T-helper 1 cell treated with Interleukin-12 subunit alpha and Interleukin-12 subunit beta and Interleukin-4 antibody, amounts not matched to agents 30 ng/mL and 1 ng/mL, for 36 hours (primary cell): ENCODE measurements around the gene WFDC9. TPM values are rescaled to one million over a fixed set of nuclear protein-coding genes. Genes with fewer than 3 reads are reported as not detected.
"Not testable (repeated sequence)": the region's sequence is repeated elsewhere in the genome, so short reads cannot be mapped to it uniquely, and the experiment has no call there.

Experiments
- intact Hi-C: fragments of 100-400 bp; cut with micrococcal nuclease; formaldehyde crosslinking; loops from one replicate; pipeline ENCODE4 v1.15.1; 2024
- total RNA-seq: library from RNA; stranded (reverse); gene quantifications from 2 replicates; pipeline ENCODE4 v1.2.3, GENCODE V29; 2022

WFDC9 gene
- total RNA-seq = not detected in 2 replicates

DNA sequence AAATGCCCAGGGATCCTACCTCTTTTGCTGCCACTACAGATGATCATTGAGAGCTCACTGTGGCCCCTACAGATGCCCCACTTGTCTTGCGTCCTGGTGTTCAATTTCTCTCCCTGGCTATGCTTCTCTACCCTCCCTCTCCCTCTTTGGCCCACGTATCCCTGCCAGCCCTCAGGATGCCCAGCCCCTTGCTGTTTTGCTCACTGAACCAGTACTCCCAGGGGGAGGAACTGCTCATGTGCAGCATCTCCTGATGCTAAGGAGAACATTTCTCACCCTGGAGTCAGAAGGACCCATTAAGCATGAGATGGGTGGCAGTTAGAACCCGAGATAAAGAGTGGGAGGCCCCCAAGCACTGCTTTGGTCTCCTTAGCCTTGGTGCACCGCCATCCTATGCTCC, at the start of gene WFDC9:
TSS of gene WFDC9 (minus strand) at position 101 of the 400 bp plus-strand sequence. CDS start 21,103 bp downstream, outside the sequence.
- intact Hi-C loops = no loop called here

DNA sequence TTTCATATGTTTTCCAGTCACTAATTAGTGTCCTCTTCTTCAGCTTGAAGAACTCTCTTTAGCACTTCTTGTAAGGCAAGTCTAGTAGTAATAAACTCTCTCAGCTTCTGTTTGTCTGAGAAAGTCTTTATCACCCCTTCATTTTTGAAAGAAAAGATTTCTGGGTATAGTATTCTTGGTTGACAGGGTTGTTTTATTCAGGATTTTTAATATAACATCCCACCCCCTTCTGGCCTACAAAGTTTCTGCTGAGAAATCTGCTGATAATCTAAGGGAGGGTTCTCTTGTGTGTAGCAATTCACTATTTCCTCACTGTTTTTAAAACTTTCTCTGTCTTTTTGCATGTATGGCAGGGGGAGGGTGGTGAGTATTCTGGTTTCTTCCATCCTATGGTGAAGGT, 48.6 kb upstream of the WFDC9 start:
- intact Hi-C loops = no loop called here

DNA sequence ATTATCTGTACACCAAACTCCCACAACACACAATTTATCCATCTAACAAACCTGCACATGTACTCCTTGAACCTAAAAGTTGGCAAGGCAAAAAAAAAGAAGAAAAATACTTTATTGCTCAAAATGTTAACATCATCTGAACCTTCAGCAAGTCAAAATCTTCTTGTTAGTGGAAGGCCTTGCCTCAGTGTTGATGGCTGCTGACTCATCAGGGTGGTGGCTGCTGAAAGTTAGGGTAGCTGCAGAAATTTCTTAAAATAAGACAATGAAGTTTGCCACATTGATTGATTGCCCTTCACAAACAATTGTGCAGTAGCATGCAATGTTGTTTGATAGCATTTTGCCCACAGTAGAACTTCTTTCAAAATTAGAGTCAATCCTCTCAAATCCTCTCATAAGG, 41.7 kb upstream of the WFDC9 start:
- intact Hi-C loops = no loop called here

DNA sequence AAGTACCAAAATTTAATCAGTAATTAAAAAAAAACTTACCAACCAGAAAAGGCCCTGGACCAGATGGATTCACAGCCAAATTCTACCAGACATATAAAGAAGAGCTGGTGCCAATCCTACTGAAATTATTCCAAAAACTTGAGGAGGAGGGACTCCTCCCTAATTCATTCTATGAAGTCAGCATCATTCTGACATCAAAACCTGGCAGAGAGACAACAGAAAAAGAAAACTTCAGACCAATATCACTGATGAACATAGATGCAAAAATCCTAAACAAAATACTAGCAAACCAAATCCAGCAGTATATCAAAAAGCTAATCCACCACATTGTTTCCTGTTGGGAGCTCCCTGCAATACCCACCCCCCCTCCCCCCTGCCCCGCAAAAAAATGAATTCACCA, 39.1 kb upstream of the WFDC9 start, which contains the start of gene WFDC11:
TSS of gene WFDC11 (minus strand) at position 101 of the 400 bp plus-strand sequence. CDS start 19,639 bp downstream, outside the sequence.
- intact Hi-C loops = no loop called here

DNA sequence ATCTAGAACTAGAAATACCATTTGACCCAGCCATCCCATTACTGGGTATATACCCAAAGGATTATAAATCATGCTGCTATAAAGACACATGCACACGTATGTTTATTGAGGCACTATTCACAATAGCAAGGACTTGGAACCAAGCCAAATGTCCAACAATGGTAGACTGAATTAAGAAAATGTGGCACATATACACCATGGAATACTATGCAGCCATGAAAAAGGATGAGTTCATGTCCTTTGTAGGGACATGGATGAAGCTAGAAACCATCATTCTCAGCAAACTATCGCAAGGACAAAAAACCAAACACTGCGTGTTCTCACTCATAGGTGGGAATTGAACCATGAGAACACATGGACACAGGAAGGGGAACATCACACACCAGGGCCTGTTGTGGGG, 26.0 kb upstream of the WFDC9 start:
- intact Hi-C loops = not testable (repeated sequence)

DNA sequence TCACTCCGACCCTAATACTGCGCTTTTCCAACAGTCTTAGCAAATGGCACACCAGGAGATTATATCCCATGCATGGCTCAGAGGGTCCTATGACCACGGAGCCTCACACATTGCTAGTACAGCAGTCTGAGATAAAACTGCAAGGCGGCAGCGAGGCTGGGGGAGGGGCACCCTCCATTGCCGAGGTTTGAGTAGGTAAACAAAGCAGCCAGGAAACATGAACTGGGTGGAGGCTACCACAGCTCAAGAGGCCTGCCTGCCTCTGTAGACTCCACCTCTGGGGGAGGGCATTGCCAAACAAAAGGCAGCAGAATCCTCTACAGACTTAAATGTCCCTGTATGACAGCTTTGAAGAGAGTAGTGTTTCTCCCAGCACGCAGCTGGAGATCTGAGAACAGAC, 20.6 kb upstream of the WFDC9 start:
- intact Hi-C loops = not testable (repeated sequence)

DNA sequence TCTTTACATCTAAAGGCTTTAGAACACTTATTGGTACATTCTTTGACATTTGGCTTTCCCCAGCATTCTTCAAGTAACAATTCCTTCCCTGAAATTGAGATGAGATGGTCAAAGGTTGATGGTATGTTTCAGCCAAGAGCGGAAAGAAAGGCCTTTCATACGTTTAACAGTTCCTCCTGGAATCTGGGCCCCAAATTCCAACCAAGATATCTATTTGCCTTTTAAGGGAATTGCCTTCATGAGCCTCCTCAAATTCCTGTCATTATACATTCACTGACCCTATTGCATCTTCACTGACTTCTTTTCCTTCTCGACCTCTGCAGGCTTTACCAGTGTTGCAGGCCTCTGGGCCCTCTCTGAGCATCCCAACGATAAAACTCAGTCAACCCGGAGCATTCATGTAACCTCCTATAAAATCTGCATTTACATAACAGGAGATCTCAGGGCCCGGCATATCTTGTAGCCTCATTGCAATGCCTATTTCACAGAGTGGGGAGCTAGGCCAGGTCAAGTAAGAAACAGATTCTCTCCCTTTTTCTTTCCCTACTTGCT, 18.3 kb upstream of the WFDC9 start:
- intact Hi-C loops = no loop called here

DNA sequence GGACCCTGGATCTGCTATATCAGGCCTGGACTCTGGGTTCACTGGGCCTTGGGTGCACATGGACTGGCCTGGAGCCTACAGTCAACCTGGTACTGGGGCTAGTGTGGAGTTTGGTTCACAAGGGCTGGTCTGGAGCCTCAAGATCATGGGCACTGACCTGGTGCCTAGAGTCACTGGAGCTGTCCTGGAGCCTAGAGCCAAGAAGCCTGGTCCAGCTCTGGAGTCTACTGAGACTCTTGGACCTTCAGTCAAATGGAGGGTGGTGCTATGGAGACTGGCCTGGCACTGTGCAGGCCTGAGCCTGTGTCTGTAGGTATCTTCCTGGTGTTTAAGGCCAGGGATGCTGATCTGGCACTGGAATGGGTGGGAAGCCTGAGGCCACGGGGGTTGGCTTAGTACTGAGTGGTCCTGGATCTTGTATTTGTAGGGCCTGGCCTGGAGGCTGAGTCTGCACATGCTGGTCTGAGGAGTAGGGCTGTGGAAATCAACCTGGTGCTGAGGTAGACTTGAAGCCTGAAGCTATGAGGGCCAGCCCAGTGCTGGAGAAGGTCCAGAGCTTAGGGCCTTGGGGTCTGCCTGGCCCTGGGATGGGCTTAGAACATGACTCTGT, 16.5 kb upstream of the WFDC9 start:
- intact Hi-C loops = no loop called here

DNA sequence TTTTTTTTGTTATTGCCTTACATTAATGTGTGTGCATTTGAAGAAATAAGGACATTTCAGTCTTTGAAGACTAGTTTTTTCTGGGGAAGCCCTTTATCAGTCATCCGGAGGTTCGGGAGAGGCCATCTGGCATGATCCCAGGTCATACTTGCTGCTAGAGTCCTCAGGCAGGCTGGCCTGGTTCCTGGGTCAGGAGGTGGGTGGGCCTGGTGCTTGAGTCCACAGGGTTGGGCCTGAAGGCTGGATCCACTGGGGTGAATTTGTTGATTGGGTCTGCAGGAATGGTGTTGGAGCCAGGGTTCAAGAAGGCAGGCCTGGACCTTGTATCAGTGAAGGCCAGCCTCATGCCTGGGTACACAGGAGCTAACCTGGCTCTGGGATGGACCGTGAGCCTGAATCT, 15.8 kb upstream of the WFDC9 start:
- intact Hi-C loops = no loop called here

DNA sequence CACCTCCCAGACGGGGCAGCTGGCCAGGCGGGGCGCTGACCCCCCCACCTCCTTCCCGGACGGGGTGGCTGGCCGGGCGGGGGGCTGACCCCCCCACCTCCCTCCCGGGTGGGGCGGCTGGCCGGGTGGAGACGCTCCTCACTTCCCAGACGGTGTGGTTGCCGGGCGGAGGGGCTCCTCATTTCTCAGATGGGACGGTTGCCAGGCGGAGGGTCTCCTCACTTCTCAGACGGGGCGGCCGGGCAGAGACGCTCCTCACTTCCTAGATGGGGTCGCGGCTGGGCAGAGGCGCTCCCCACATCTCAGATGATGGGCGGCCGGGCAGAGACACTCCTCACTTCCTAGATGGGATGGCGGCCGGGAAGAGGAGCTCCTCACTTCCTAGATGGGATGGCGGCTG, 14.8 kb upstream of the WFDC9 start:
- intact Hi-C loops = not testable (repeated sequence)

DNA sequence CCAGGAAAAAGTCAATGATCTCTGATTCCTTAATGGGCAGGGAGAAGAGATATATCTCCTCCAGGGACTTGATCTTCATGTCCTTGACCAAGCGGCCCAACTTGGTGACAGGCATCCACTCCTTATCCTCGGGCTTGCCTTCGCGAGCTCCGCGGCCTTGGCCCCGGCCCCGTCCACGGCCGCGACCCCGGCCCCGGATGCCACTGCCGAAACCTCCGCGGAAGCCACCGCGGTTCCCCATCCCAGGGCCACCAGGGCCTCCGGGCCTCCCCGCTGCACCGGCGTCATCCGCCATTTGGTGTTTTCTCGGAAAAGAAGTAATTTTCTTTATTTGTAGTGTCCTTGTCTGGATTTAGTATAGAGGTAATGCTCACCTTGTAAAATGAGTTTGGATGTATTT, 10.0 kb upstream of the WFDC9 start:
- intact Hi-C loops = not testable (repeated sequence)

DNA sequence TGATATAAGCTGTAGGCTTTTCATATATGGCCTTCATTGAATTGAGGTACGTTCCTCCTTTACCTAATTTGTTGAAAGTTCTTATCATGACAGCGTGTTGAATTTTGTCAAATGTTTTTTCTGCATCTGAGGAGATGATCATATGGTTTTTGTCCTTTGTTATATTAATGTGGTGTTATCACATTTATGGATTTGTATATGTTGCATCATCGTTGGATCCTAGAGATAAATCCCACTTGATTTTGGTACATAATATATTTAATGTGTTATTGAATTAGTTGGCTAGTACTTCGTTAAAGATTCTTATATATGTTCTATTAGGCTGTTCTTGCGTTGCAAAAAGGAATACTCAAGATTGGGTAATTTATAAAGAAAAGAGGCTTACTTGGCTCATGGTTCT, 8.6 kb upstream of the WFDC9 start:
- intact Hi-C loops = no loop called here

DNA sequence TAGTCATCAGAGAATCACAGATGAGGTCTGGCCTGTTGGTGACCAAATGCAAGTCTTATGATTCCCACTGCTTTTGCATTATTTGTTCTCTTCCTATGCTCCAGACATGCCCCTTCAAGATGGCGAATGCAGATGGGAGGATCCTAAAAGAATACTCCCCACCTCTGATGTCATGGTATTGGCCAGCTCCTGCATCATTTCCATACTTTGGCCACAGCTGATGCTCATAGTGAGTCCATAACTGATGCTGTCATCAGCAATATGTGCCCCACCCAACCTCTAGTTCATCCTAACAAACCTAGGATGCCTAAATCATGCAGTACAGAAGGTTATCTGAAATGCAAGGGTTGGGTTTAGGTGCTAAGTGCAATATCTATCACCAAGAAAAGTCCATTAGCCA, 5.4 kb upstream of the WFDC9 start:
- intact Hi-C loops = no loop called here

DNA sequence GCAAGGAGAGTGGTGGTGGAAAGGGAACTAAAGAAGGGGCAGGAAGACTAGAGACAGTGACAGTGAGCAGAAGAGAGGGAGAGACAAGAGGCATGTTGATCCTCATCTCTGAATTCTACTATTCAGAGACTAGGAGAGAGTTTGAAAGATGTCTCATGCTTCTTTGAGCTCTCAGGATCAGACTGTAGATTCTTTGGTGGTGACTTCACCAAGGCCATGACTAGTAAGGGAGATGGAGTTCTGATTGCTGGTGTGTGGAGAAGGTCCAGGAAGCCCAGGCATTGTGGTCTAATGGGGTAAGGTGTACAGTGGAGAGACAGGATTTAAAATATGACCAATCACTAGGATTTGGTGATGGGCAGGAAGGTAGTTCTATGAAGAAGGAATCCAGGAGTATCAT, 713 bp downstream of the WFDC9 start:
- intact Hi-C loops = no loop called here

DNA sequence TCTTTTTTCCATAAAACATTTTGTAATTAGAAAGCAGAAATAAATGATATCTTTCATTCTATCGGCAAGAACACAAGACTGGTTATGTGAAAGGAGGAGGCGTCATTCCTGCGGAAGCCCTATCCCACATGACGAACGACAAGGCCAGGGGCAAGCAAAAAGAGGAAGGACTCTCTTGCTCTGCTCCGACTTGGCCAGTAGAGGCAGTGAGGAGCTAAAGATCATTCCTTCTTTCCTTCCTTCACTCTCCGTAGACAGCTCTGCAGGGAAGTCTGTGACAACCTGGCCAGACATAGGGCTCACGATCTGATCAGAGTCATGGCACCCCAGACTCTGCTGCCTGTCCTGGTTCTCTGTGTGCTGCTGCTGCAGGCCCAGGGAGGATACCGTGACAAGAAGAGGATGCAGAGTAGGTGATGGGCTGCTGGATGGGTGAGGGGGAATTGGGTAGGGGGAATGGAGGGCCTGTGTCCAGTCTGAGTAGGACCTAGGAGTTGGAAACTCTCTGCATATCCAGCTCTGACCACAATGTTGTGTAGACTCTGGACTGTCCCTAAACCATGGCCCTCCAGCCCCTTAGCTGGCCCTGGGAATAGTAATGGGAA, 1.5 kb downstream of the WFDC9 start, which contains the start of gene WFDC10A:
TSS of gene WFDC10A (plus strand) at position 244 of the 605 bp plus-strand sequence. CDS start at position 319, 75 bp downstream.
- intact Hi-C loops = loop anchor here (1.0 kb wide), 1 partner anchor 142 kb away; no protein-coding TSS in a partner anchor

DNA sequence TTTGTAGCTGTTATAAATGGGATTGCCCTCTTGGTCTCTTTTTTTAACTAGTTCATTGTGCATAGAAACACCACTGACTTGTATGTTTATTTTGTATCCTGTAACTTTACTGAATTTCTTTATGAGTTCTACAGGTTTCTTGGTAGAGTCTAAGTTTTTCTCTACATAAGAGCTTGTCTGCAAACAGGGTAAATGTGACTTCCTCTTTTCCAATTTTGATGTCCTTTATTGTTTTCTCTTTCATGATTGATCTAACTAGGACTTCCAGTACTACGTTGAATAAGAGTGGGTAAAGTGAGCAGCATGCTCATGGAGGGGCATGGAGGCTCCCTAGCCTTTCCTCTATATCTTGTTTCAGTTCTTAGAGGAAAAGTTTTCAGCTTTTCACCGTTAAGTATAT, 4.5 kb downstream of the WFDC9 start:
- intact Hi-C loops = no loop called here

DNA sequence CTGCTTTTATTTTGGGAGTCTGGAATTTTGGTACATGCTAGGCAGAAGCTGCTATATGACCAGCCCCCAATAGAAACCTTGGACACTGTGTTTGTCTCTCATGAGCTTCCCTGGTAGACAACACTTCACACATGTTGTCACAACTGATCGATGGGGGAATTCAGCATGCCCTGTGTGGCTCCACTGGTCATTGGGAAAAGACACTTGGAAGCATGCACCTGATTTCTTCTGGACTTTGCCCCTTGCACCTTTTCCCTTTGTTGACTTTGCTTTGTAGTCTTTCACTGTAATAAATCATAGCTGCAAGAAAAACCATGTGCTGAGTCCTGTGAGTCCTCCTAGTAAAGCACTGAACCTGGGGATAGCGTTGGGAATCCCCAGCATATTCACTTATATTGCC, 9.5 kb downstream of the WFDC9 start:
- intact Hi-C loops = no loop called here

DNA sequence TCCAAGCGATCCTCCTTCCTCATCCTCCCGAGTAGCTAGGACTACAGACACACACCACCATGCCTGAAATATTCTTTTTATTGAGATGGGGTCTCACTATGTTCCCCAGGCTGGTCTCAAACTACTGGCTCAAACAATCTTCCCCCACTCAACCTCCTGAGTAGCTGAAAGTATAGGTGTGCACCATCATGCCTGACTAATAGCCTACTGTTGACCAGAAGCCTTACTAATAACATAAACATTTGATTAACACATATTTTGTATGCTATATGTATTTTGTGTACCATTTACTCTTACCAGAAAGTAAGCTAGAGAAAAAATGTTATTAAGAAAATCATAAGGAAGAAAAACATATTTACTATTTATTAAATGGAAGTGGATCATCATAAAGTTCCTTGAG, 13.5 kb downstream of the WFDC9 start:
- intact Hi-C loops = no loop called here

DNA sequence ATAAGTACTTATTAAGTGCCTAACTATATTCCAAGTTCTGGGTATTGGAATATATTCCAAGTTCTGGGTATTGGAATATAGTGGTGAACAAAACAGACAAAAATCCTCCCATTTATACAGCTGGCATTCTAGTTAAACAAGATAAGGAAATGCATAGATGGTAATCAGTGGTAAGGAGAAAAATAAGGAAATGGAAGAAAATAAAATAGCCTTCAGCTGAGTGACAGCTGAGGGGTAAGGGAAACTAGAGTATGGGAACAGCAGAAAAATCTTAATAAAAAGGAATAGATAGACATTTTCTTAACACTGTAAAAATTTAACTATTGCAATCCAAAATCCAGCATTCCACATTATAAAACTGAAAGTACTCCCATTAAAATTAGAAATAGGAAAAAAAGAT, 18.8 kb downstream of the WFDC9 start:
- intact Hi-C loops = no loop called here

DNA sequence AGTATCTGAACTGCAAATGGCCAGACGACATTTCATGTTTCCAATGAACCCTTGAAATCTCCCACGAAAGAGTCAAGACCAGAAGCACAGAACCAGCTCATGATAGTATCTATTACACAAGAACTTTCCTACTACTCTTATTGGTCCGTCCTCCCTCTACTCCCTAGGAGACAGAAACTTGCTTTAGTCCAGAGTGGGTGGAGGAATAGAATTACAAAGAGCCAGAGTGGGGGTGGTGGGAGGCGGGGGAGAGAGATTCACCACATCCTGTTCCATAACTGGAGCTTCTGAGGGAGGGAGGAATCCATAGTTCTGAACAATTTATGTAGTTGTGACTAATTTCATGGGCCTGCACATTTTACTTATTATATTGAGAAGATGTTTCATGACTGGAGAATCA, 20.0 kb downstream of the WFDC9 start:
- intact Hi-C loops = no loop called here

DNA sequence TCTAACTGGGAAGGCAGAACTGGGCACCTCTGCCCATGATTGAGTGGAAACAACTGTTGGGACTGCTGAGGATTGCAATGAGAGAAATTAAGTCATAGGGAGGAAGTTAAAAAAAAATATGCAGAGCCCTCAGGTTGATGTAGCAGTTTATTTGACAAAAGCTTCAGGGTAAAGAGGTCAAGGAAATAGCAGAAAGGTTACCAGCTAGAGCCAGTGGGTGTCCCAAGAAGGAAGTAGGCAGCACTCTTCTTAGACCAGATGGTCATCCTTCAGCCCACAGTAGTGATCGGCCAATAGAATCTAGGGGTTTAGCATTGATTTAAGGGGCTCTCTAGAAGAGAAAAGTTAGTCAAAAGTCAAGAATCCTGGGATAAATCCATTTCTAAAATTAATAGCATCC, 23.3 kb downstream of the WFDC9 start:
- intact Hi-C loops = no loop called here

DNA sequence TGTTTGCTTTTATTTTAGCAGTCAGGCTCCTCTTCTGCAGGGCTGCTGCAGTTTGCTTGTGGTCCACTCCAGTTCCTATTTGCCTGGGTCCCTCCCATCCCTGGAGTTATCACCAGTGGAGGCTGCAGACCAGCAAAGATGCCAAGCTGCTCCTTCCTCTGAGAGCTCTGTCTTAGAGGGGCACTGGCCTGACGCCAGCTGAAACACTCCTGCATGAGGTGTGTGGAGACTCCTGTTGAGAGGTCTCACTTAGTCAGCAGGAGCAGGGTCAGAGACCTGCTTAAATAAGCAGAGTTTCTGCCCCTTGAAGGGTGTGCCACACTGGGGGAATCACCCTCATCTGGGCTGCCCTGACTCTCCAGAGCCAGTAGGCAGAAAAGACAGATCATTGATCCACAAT, 35.8 kb downstream of the WFDC9 start:
- intact Hi-C loops = no loop called here

DNA sequence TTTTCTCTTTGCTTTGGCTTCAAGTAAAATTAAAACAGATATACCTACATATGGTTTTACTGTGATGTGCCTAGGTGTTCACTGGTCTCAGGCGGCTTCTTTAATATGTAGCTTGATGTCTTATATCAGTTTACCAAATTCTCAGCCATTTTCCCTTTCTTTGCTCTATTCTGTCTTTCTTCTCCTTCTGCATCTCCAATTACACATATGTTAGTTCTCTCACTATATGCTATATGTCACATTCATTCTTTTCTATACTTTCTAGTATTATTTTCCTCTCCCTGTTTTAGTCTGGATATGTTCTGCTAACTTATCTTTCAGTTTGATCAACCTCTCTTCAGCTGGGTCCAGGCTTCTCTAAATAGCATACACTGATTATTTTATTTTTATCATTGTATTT, 37.6 kb downstream of the WFDC9 start:
- intact Hi-C loops = no loop called here
